GM12875 (cell line): ENCODE data around the gene CARD19.
"Not testable (repeated sequence)": the region's sequence is repeated elsewhere in the genome, so short reads cannot be mapped to it uniquely, and the experiment has no call there.

Source experiments
- H3K4me3 ChIP-seq: one replicate; pipeline ENCODE4 v1.5.1; 2011; ENCODE audit warnings: low read depth, low read length, control low read depth
- TF ChIP-seq, protein P1 (sequence below): IDR thresholded peaks from 2 replicates; pipeline ENCODE4 v1.5.1; 2011; ENCODE audit warnings: low read depth, mild to moderate bottlenecking, control low read depth, inconsistent platforms, low read length, moderate library complexity, borderline replicate concordance; ENCODE audit not compliant: insufficient read depth

CARD19 gene

DNA sequence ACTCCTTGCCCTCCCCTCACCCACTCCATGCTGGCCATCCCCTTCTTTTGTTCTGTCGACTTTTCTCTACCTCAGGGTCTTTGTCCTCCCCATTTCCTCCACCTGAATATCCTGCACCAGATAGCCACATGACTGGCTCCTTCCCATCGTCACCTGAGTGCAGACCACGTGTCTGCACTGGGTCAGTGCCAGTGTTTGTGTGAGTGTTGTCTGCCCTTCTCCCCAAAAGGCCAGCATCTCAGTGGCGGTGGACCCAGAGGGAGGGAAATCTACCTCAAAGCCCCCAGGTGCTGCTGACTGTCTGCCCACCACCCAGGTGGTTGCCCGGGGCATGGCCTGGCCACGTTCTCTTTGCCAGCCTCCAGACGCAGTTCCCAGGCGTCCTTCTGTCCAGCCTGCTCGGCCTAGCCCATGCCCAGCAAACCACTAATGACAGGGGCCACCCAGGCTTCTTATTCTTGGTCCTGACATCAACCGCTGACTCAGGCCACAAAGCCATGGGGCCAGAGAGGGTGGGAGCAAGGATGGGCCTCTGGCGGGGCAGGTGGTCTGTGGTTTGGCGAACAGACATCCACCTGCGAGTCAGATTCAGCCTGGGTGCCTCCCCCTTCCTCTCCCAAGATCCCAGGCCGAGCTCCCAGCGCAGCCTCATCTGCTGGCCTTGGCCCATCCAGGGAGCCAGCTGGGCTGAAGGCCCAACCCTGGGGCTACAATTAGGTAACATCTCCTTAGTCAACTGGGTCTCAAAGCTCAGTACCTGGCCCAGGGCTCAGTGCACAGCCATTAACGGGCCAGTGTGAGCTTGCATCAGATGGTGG is 43.6 kb downstream of the CARD19 start:
- TF ChIP-seq, protein P1, sequence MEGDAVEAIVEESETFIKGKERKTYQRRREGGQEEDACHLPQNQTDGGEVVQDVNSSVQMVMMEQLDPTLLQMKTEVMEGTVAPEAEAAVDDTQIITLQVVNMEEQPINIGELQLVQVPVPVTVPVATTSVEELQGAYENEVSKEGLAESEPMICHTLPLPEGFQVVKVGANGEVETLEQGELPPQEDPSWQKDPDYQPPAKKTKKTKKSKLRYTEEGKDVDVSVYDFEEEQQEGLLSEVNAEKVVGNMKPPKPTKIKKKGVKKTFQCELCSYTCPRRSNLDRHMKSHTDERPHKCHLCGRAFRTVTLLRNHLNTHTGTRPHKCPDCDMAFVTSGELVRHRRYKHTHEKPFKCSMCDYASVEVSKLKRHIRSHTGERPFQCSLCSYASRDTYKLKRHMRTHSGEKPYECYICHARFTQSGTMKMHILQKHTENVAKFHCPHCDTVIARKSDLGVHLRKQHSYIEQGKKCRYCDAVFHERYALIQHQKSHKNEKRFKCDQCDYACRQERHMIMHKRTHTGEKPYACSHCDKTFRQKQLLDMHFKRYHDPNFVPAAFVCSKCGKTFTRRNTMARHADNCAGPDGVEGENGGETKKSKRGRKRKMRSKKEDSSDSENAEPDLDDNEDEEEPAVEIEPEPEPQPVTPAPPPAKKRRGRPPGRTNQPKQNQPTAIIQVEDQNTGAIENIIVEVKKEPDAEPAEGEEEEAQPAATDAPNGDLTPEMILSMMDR = no peak
- no peak overlapping the region for H3K4me3 ChIP-seq

DNA sequence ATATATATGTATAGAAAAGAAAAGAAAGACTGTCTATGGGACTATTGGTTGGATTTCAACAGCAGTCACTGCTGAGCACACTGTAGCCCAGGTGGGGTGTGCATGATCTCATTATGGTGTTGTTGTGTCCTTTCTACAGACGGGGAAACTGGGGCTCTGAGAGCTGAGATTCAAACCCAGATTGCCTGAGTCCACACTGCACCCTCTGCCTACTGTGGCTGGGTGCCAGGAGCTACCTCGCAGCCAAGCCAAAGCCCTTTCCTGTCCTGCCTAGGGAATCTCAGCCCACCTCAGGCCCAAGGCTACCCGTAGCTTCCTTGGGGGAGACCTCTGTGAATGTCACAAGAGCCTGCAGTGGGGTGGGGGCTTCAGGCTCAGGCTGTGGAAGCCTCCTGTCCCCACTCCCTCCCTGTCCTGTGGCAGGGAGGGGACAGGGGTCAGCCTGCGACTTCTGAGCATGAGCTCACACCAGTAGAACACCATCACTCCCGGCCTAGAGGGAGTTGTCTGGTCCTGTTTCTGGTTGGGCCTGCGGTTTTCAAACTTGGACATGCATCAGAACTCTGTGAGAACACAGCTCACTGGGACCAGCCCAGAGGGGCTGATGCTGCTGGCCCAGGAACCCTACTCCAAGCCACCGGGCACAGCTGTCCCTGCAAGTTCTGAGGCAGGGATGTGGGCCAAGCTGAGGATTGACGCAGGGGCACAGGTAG is 45.9 kb downstream of the CARD19 start:
- TF ChIP-seq, protein P1 = no peak
- no peak overlapping the region for H3K4me3 ChIP-seq

DNA sequence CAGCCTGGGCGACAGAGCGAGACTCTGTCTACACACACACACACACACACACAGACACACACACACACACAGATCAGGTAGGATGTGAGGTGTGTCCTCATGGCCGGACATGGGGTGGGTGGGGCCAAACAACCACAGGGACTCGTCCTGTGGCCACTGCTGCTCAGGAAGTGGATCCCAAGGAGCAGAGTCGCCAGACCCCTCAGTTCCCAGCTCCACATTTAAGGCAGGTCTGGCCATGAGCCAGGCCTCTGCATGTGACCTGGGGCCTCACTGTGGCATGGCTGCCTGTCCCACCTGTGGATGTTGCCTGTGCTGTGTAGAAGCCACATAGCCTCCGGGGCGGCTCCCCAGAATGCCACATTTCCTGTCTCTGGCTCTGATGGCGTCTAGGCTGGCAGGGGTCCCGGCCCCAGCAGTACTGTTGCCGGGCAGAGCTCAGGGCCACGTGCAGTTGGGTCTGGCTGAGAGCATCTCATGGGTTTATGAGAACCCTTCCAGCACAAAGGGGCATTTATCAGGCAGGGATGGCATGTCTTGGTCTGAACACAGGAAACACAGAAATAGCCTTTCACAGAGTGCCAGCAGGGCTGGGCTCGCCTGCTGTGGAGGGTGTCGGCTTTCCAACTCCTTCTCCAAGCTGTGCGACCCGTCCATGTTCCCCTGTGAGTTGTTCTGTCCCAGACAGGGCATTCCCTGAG is 48.0 kb downstream of the CARD19 start:
- TF ChIP-seq, protein P1 = no peak
- H3K4me3 ChIP-seq = no peak overlapping the region

DNA sequence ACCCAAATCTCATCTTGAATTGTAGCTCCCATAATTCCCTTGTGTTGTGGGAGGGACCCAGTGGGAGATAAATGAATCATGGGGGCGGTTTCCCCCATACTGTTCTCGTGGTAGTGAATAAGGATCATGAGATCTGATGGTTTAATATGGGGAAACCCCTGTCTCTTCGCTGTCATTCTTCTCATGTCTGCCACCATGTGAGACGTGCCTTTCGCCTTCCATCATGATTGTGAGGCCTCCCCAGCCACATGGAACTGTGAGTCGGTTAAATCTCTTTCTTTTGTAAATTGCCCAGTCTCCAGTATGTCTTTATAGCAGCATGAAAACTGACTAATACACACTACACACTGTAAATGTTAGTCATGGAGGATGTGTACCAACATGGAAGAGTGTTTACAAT is 50.7 kb downstream of the CARD19 start:
- H3K4me3 ChIP-seq = not testable (repeated sequence)

DNA sequence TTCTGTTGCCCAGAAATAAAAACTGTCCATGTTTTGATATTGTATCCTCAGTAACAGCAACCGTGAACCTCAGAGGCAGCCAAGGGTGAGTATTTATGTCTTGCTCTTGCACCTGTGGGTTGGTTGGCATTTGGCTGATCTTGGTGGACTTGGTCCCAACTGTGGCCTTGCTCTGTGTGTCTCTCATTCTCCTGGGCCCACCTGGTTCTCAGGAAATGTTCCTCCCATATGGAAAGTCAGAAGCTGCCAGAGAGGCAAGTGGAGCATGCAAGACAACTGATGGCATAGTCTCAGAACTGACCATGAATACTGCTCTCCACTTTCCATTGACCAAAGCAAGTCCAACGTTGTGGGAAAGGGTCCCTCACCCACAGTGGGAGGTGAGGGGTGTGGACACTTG is 51.6 kb downstream of the CARD19 start:
- no peak overlapping the region for H3K4me3 ChIP-seq
- TF ChIP-seq, protein P1 = no peak

DNA sequence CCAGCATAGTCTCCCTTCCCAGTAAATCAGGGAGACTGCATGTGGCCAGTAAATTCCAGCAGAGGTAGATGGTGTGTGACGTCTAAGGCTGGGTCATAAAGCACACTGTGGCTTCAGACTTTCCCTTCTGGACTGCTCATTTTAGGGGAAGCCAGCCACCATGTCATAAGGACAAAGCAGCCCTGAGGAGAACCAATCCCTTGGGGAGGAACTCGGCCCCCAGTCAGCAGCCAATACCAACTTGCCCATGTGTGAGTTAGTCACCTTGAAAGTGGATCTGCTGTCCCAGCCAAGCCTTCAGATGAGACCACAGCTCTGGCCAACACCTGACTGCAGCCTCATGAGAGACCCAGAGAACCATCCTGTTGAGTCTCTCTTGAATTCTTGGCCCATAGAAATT is 52.7 kb downstream of the CARD19 start:
- TF ChIP-seq, protein P1 = no peak
- no peak overlapping the region for H3K4me3 ChIP-seq

DNA sequence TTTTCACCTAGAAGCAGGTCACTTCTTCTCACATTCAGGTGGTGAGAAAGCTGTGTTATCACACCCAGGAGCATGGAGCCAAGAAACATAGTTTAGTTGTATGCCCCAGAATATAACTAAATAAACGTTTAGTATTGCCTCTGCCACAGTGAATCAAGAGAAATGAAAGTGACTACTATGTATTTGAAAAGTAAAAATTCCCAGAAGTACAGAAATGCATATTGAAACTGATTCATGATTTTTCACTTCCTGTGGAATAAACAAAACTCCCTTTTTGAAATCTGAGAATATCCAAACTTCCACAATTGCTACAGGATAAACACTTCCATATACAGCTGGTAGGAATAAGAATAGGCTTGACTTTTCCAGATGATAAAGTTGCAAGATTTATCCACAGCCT is 53.3 kb downstream of the CARD19 start:
- TF ChIP-seq, protein P1 = no peak
- H3K4me3 ChIP-seq = no peak overlapping the region
